ENCODE results near the gene SLC29A3.
A peak's percentile ranks its signal among the peaks of the same experiment; 100 is the strongest.

The SLC29A3 gene

GRCh38 chr10:71374481-71375233 lies 55.6 kb downstream of the SLC29A3 start:
- no peak for DNase-seq

GRCh38 chr10:71375952-71376351 lies 56.9 kb downstream of the SLC29A3 start:
- DNase-seq: no peak

DNA sequence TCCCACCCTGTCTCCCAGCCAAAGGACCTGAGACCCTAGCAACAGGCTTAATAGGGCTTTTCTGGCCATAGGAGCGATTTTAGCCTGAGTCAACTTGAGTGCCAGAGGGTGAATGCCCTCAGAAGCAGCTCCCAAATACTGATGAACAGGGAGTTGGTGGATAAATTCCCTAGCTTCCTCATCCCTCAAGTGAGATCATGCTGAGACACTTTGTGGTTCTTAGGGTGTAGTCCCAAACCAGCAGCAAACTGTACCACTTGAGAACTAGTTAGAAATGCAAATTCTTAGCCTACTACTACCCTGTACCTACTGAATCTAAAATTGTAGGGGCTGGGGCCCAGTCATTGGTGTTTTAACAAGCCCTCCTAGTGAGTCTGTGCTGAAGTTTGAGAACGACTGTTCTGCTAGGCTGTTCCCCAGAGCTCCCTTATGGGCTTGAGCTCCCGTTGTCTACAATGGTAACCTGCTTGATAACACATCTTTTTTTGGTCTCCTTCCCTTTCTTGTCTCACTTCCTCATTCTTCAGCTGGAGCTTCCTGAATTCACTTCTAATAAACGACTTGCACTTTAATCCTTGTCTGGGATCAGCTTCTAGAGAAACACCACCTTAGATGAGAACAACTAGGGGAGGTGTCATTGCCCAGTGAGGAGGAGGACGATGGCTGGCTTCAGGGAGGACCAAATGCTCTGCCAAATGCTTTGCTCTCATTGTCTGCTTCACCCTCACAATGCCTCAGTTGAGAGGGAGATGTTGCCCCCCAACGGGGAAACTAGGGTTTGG lies 59.5 kb downstream of the SLC29A3 start:
- DNase-seq: no peak

DNA sequence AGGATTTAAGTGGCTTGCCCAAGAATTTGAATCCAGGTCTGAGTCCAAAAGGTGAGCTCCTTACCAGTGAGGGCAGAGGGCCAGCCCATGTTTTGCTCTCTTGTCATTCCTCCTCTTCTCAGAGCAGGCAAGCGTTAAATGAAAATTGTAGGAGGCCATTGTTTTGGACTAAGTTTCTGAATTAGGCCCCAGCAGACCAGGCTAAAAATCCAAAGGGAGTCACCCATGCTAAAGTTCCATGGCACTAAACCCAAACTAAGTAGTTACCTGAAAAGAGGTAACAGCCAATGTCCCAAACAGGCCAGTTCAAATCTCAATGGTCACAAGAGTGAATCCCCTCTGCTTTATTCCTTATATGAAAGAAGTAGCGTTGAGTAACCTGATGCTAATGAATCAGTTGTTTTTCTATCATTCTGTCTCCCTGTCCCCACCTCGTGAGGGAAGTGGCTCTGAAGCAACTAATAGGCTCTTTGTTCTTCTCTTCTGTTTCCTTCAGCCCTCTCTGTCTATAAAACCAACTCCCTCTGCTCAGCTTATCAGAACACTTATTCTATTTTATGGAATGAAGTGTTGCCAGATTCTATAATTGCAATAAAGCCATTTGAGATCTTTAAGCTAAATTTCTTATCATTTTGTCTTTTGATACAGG lies 60.2 kb downstream of the SLC29A3 start:
- no peak for DNase-seq

DNA sequence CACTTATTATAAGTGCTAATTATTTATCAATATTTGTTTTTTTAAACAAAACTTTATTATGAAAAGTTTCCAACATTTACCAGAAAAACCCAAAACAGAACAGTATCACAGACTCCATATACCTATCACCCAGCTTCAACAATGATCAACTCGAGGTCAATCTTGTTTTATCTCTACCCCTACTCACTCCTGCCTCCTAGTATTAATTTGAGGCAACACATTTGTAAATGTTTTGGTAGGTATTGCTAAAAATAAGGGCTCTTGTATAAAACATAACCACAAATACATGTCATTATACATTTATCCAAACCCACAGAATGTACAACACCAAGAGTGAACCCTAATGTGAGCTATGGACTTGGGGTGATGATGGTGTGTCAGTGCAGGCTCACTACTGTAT lies 61.8 kb downstream of the SLC29A3 start:
- no peak for DNase-seq

GRCh38 chr10:71381611-71382010 lies 62.6 kb downstream of the SLC29A3 start:
- no peak for DNase-seq

DNA sequence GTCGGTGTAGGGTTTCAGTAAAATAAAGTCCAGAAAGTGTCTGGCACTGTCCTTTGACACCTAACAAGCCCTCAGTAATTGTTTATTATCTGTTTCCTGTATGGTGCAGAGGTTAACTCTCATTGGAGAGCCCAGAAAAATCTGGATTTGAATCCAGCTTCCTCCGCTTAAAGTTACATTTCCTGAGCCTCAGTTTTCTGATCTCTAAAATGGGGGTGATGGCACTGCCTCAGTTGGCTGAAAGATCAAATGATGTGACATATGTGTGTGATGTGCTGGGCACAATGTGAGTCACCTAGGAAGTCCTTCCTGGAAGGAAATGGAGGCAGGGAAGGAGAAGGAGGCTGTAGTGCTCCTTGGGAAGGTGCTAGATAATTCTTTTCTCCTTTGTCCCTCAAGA lies 63.0 kb downstream of the SLC29A3 start:
- no peak for DNase-seq

DNA sequence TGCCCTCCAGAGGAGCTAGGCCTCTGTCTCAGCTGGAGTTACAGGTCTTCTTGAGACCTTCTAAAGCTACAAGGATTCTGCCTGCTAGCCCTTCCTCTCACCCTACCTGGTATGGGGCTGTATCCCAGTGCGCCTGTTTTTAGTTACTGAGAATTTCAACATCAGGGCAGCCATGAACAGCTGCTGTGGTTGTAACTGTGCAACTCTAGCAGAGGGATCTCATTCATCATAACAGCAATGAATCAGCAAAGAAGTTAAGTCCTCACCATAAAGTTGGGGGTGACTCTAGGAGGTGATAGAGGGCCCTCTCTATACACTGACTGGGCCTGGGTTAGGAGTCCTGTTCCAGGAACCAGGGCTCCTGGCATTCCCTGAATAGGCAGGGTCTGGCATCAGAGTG lies 63.7 kb downstream of the SLC29A3 start:
- DNase-seq: no peak

- peak; percentile 69 to 71 for DNase-seq
These were observed 65.1 kb downstream of the SLC29A3 start for GRCh38 chr10:71383972-71384687.

GRCh38 chr10:71388171-71388570 lies 69.1 kb downstream of the SLC29A3 start:
- DNase-seq: no peak

- no peak for DNase-seq
These were observed 69.7 kb downstream of the SLC29A3 start for GRCh38 chr10:71388583-71389310.

- no peak for DNase-seq
These were observed 70.9 kb downstream of the SLC29A3 start for GRCh38 chr10:71389768-71390460.

DNA sequence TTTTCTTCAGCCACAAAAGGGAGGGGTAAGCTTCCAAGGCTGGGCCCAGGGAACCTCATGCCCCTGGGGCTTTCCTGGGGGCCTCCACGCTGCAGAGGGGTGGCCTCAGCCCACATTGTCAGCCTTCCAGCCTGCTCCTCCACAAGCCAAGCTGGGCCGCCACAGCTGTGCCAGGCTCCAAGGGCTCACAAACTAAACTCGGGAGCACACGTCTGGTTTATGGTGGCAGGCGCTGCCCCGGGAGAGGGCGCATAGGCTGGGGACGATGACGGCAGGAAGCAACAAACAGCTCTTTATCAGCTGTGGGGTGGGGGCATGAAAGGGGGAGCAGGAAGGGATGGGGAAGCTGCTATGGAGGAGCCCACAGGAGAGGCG lies 71.4 kb downstream of the SLC29A3 start:
- no peak for DNase-seq

DNA sequence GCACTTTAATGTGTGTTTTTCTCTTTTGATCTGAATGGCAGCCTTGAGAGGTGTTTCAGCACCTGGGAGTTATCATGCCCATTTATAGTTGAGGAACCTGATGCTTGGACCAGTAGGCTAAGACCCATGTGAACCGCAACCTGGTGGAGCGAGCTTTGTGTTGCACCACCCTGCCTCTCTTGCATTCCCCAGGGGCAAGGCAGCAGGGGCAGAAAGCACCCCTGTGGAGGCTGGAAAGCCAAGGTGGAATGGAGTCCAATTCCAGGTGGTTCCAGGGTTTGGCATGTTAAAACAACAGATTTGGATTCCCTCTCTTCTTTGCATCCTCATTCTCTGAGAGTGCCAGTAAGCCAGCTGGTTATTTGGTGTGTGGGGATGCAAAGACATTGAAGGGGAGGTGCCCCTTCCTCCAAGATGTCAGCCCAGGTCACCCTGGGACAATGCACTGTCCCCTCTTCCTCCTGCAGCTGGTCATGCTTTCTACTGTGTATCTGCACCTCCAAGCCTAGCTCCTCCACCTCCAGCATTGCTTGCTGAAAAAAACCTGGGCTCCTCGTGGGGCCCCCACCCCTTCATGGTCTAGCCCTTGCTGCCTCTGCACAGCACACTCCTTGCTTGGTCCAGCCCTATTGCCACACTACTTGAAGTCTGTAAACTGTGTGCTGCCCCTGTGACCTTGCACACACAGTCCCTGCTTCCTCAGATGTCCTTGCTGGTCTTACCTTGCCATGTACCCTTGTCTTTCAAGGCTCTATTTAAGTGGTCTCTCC lies 72.0 kb downstream of the SLC29A3 start:
- no peak for DNase-seq

DNA sequence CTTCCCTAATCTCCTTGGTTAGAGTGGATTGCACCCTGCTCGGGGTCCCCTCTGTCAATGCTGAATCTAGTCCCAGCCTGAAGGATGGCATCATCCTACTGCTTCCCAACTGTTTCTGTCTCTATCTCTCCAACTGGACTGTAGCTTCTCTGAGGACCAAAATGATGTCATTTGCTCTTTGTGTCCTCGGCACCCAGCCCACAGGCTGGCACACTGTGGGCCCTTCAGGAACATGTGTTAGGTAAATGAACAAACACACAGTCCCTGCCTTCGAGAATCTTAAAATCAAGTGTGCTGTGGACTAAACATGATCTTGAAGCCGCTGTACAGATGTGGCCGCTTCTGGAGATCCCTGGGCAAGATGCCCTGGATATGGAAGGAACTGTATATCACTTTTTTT lies 72.6 kb downstream of the SLC29A3 start:
- no peak for DNase-seq

DNA sequence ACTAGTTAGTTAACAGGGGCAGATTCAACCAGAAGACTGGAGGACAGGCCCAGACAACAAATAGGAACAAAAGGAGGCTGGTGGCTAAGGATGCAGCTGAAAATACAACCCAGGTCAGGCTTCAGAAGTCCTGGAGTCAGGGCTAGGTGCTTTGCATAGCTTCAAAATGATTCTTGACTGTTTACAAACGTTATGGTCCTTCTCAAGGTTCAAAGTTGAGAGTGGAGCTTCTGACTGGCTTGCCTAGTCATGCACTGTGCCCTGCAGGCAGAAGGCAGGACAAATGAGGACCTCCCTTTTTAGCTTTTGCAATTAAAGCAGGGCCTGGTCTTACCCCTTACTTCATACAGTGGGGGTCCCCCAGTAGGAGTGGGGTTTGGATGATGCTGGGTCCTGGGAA lies 73.2 kb downstream of the SLC29A3 start:
- no peak for DNase-seq

DNA sequence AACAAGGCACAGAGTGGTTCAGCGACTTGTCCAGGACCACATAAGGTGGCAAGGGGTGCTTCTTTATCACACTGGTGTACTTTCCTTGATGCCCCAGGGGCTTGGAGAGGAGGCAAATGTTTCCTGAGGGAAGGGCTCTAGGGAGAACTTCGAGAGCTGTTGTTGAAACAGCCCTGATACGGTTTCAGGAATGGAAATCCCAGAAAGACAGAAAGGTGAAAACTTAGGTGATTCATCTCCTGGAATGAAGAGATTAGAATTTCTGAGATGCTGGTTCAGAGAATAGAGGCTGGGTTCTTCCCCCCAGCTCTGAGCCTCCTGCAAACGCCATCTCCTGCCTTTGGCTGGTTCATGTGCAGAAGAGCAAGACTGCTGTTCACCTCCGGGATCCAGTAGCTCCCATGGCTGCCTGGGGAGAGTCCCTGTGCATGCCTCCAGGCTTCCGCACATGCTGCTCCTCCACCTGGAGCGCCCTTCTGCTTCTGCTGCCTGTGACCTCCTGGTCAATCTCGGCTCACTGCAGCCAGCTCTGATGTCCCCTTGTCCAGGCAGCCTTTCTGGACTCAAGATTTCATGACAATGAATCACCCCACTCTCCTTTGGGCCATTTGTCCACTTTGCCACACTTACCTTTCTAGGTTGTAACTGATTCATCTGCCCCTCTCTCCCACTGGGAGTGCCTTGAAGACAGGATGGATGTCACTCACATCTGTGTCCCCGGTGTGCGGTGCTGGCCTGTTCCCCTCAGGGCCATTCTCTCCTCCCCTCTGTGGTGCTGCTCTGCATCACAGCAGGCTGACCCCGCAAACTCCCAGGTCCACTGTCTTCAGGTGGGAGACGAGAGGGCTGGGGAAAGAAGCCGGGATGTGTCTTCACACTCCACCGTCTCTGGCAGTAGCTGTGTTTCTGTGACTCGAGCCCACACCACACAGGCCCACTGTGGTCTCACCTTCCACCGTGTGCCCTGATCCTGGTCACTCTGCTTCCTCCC lies 74.0 kb downstream of the SLC29A3 start:
- DNase-seq: no peak

- no peak for DNase-seq
These were observed 74.9 kb downstream of the SLC29A3 start for GRCh38 chr10:71393841-71394475.

DNA sequence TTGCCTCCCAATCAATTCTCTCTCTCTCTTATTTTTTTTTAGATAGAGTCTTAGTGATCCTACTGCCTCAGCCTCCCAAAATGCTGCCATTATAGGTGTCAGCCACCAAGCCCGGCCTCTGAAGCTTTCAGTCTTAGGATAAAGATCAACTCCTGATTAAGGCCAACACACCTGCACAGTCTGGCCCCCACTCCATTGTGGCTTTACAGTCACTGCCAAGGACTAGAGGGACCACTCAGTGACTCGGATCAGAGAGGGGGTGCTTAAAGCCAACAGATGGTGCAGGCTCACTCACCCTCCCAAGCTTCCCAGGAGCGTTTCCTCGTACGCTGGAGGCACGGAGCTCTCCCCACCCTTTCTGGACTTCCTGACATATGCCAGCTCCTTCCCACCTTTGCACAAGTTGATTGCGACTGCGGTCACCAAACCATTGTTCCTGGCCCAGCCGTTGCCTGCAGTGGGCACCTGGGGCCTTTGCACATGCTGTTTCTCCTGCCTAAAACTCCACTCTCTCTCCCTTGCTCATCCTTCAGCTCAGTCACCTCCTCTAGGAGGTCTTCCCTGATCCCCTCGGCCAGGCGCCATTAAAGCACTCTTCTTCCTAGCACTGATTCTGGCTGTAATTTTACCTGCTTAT lies 76.0 kb downstream of the SLC29A3 start:
- DNase-seq: no peak

Measured in CD4-positive, alpha-beta T cell treated with Interleukin-1 beta for 1 hour (primary cell).